Left ventricle myocardium superior (tissue), 1 donor: ENCODE measurements around the gene METTL25B. TPM values are rescaled to one million over a fixed set of nuclear protein-coding genes. Genes with fewer than 3 reads are reported as not detected.

ENCODE experiments used
- total RNA-seq: library from RNA; stranded (reverse); fragmentation: NEBNext Ultra II Directional; extraction: Animal tissue kit (Norgen Biotek cat#: 25700); gene quantifications from one replicate; pipeline ENCODE4 v1.2.1, GENCODE V29; 2021
- donor health status: DM: no; HTN: yes; CAD: no; lungs with severe emphysema.

METTL25B gene
- total RNA-seq, 1 donor from 2014 or later, result 14.7 TPM

Other genes starting within 250 kb of the METTL25B start
- gene MEF2D, start 227.7 kb upstream of the METTL25B start, total RNA-seq, result 116 TPM
- gene IQGAP3, start 155.9 kb upstream of the METTL25B start, total RNA-seq, result 0.42 TPM
- gene TTC24, start 148.7 kb upstream of the METTL25B start, total RNA-seq, result not detected
- gene NAXE, start 136.7 kb upstream of the METTL25B start, total RNA-seq, result 123 TPM
- 14.1 TPM for gene GPATCH4, start 127.0 kb upstream of the METTL25B start, total RNA-seq
- gene HAPLN2, start 109.1 kb upstream of the METTL25B start, total RNA-seq, result 1.5 TPM
- 0.52 TPM for gene BCAN, start 86.4 kb upstream of the METTL25B start, total RNA-seq
- 94.7 TPM for gene NES, start 51.1 kb upstream of the METTL25B start, total RNA-seq
- 0.74 TPM for gene CRABP2, start 22.9 kb upstream of the METTL25B start, total RNA-seq
- gene ISG20L2, start 297 bp downstream of the METTL25B start, total RNA-seq, result 12.0 TPM
- gene MRPL24, start 12.6 kb downstream of the METTL25B start, total RNA-seq, result 96.1 TPM
- gene HDGF, start 23.2 kb downstream of the METTL25B start, total RNA-seq, result 185 TPM
- gene PRCC, start 39.1 kb downstream of the METTL25B start, total RNA-seq, result 41.3 TPM
- 1.0 TPM for gene SH2D2A, start 88.4 kb downstream of the METTL25B start, total RNA-seq
- 0.72 TPM for gene INSRR, start 130.6 kb downstream of the METTL25B start, total RNA-seq
- gene NTRK1, start 132.4 kb downstream of the METTL25B start, total RNA-seq, result 0.69 TPM
- gene PEAR1, start 165.2 kb downstream of the METTL25B start, total RNA-seq, result 8.2 TPM
- gene LRRC71, start 192.2 kb downstream of the METTL25B start, total RNA-seq, result 0.17 TPM